Activated CD4-positive, alpha-beta T cell treated with anti-CD3 and anti-CD28 coated beads, Interleukin-2, amount 10 ng/mL, durations not matched to agents 24 days and 14 days (primary cell): Measurements from ENCODE around the gene CDK19. TPM values are rescaled to one million over a fixed set of nuclear protein-coding genes. Genes with fewer than 3 reads are reported as not detected.

Source experiments
- DNase-seq: peaks from one replicate; pipeline ENCODE4 v3.0.0; 2022
- H3K27ac Mint-ChIP-seq: one replicate; pipeline ENCODE4 v1.8.0; 2022; ENCODE audit warnings: mild to moderate bottlenecking, mixed read lengths
- H3K27me3 Mint-ChIP-seq: one replicate; pipeline ENCODE4 v1.8.0; 2022; ENCODE audit warnings: mixed read lengths
- H3K36me3 Mint-ChIP-seq: one replicate; pipeline ENCODE4 v1.8.0; 2022; ENCODE audit warnings: low read depth, mild to moderate bottlenecking, mixed read lengths
- H3K4me1 Mint-ChIP-seq: one replicate; pipeline ENCODE4 v1.8.0; 2021; ENCODE audit warnings: mixed read lengths
- H3K4me3 Mint-ChIP-seq: one replicate; pipeline ENCODE4 v1.8.0; 2022; ENCODE audit warnings: mild to moderate bottlenecking, moderate library complexity, mixed read lengths
- H3K9me3 Mint-ChIP-seq: one replicate; pipeline ENCODE4 v1.8.0; 2021; ENCODE audit warnings: mixed read lengths
- intact Hi-C: fragments of 100-400 bp; cut with micrococcal nuclease; formaldehyde crosslinking; loops from one replicate; pipeline ENCODE4 v1.15.1; 2023
- total RNA-seq: library from RNA; stranded (reverse); gene quantifications from 2 replicates; pipeline ENCODE4 v1.2.3, GENCODE V29; 2022

The CDK19 gene
- total RNA-seq, 1 donor from 2014 or later = 13.0 TPM

DNA sequence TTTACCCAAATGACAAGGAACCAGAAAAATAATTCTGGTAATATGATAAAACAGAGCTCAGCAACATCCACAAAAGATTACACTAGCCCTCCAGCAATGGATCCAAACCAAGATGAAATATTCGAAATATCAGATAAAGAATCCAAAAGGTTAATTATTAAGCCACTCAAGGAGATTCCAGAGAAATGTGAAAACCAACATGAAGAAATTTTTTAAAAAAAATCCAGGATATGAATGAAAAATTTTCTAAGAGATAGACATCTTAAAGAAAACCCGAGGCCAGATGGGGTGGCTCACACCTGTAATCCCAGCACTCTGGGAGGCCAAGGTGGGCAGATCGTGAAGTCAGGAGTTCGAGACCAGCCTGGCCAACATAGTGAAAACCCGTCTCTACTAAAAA lies 124.4 kb downstream of the CDK19 start:
- DNase-seq = no peak
- no peak overlapping the region for H3K4me3 Mint-ChIP-seq
- H3K27ac Mint-ChIP-seq = no peak overlapping the region
- H3K27me3 Mint-ChIP-seq = no peaks in the 10 kb centered on the region
- H3K36me3 Mint-ChIP-seq = peaks cover 7% of the 10 kb centered on the region
- H3K9me3 Mint-ChIP-seq = peaks cover 5% of the 10 kb centered on the region
- peaks cover 12% of the 10 kb centered on the region for H3K4me1 Mint-ChIP-seq
- intact Hi-C loops = no loop called here

DNA sequence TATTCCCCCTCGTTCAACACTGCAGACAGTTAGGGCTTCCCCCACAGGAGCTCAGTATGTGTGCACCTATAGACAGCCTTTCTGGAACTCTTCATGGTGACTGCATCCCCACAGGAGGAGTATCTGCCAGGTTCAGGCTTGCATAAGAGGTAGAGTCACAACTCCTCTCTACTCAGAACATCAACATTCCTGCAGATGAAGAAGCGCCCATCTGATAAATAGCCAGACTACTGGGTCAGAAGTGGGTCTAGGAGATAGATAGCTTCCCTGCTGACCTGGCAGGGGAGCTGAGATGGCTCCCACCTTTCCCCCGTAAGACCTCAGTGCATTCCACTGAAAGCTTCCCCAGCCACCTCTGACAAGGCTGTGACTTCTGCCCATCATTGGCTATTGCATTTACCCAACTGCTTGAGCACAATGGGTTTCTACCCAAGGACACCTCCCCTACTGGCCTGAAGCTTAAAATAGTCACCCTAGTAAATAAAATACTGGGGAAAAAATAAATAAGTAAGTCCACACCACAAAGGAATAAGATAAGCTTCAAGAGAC lies 125.1 kb downstream of the CDK19 start:
- H3K9me3 Mint-ChIP-seq = peaks cover 5% of the 10 kb centered on the region
- peaks cover 13% of the 10 kb centered on the region for H3K4me1 Mint-ChIP-seq
- H3K36me3 Mint-ChIP-seq = peaks cover 6% of the 10 kb centered on the region
- H3K27me3 Mint-ChIP-seq = no peaks in the 10 kb centered on the region
- intact Hi-C loops = no loop called here
- no peak overlapping the region for H3K4me3 Mint-ChIP-seq
- no peak overlapping the region for H3K27ac Mint-ChIP-seq
- DNase-seq = no peak

DNA sequence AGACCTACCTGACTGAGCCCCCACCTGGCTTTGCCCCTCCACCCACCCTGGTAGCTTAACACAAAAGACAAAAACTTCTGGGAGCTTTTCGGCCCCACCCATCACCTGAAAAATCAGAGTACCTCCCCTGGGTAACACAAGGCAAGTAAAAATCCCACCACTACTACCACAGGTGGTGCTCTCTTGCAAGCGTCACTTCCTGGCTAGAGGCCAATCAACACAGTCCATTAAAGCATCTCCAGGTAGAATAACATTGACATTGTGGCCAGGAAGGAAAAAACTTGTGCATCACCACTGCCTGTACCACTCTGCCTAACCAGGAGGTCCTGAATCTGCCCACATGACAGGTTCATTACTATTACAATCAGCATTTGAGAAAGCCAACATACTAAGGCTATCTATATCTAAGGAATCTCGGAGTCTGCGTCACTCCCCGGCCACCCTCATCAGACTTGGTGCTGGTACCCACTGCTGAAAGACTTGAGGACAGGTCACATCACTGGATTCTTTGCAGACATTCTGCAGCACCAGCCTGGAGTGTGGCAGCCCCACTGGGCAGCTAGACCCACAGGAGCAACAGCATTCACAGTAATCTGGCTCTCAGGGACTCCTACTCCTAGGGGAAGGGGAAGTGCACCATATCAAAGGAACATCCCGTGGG lies 125.9 kb downstream of the CDK19 start:
- Mint-ChIP-seq H3K27ac (no peak overlapping the region), H3K4me3 (no peak overlapping the region), H3K36me3 (peaks cover 8% of the 10 kb centered on the region), H3K27me3 (no peaks in the 10 kb centered on the region), H3K9me3 (peaks cover 3% of the 10 kb centered on the region), H3K4me1 (peaks cover 13% of the 10 kb centered on the region)
- intact Hi-C loops = no loop called here
- no peak for DNase-seq

DNA sequence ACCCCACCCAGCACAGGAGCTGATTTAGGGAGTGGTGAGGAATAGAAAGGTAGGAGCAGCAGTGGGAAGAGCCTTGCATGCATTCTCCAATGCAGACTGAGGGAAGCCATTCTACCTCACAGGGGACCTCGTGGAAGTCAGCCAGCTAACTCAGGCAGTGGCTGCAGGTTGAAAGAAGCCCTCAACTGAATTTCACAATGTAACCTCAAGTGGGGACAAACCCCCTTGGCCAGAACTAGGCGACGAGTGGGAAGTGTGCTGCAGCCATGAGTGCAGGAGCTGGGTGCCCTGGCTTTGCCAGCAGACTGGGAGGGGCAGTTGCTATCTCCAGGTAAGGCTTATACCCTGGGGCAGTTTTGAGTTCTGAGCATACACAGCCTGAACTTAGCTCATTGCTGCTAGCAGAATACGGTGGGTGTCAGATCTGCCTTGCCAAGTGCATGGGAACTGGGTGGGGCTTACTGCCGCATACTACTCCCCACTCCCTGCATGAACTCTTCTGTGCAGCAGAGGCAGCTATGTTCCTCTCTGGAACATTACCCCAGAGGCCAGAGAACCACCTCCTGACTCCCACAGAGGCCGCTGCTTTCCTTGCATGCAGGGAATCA lies 126.5 kb downstream of the CDK19 start:
- Mint-ChIP-seq H3K4me1 (peaks cover 13% of the 10 kb centered on the region), H3K27ac (no peak overlapping the region), H3K36me3 (peaks cover 6% of the 10 kb centered on the region), H3K27me3 (no peaks in the 10 kb centered on the region), H3K9me3 (no peaks in the 10 kb centered on the region), H3K4me3 (no peak overlapping the region)
- intact Hi-C loops = no loop called here
- DNase-seq = no peak

DNA sequence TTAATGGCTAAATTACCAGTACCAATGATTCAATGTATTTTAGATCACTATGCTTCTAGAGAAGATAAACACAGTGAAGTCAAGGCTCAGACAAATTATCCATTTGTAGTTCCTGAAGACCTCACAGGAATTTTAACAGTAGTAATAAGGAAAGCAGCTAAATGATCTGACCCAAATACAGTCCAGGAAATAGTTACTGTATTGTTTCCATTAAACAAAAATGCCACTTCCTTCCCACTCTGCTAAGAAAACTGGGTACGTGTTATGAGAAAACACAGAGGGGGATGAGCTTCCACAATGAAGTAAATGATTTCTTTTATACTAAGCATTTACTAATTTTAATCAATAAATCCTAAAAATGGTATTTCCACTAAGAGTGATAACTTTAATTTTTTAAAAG lies 127.9 kb downstream of the CDK19 start:
- Mint-ChIP-seq H3K9me3 (no peaks in the 10 kb centered on the region), H3K4me3 (no peak overlapping the region), H3K36me3 (peaks cover 3% of the 10 kb centered on the region), H3K27ac (no peak overlapping the region), H3K27me3 (no peaks in the 10 kb centered on the region), H3K4me1 (peaks cover 16% of the 10 kb centered on the region)
- intact Hi-C loops = no loop called here
- DNase-seq = no peak

DNA sequence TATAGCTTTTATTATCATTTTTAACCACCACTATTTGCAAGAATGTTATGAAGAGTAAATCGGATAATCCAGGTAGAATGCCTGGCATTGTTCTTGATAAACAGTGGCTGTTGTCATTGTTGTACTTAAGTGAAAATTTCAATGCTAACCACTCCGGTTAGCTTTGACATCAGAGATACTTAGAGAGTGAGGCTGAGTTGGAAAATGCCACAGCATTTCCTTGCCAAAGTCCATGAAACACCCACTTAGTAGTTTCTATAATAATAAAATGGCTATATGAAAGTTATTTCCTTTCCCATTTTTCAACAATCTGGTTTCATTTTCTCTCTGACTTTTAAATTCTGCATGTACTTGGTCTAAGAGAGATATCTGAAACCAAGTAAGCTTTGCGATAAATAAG lies 132.0 kb downstream of the CDK19 start:
- Mint-ChIP-seq H3K9me3 (no peaks in the 10 kb centered on the region), H3K4me1 (peaks cover 17% of the 10 kb centered on the region), H3K36me3 (peaks cover 2% of the 10 kb centered on the region), H3K27ac (no peak overlapping the region), H3K4me3 (no peak overlapping the region), H3K27me3 (no peaks in the 10 kb centered on the region)
- peak; percentile 33 for DNase-seq
- intact Hi-C loops = loop anchor here (2.0 kb wide), 2 partner anchors 154 to 316 kb away; no protein-coding TSS in a partner anchor

DNA sequence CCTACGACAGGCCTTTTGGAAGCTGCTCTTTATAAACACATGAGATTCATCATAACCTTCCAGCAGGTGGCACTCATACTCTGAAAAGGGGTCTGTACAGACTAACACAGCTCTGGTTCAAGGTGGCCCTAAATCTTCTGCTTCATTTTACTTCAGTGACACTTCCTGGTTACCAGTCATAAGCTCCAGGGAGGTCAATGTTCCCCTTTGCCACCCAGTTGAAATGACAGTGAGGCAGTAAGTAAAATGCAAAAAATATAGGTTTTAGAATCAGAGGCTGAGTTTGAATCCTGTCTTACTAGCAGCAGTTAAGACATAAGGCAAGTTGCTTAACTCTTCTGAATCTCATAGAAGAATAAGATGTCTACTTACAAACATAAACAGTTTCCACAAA lies 132.8 kb downstream of the CDK19 start:
- Mint-ChIP-seq H3K36me3 (peaks cover 2% of the 10 kb centered on the region), H3K9me3 (no peaks in the 10 kb centered on the region), H3K27me3 (no peaks in the 10 kb centered on the region), H3K27ac (no peak overlapping the region), H3K4me3 (no peak overlapping the region), H3K4me1 (peaks cover 14% of the 10 kb centered on the region)
- DNase-seq = peak; percentile 92
- intact Hi-C loops = loop anchor here (1.0 to 2.0 kb wide), 5 partner anchors 133 to 316 kb away; partner anchors contain the start of gene CDK19

DNA sequence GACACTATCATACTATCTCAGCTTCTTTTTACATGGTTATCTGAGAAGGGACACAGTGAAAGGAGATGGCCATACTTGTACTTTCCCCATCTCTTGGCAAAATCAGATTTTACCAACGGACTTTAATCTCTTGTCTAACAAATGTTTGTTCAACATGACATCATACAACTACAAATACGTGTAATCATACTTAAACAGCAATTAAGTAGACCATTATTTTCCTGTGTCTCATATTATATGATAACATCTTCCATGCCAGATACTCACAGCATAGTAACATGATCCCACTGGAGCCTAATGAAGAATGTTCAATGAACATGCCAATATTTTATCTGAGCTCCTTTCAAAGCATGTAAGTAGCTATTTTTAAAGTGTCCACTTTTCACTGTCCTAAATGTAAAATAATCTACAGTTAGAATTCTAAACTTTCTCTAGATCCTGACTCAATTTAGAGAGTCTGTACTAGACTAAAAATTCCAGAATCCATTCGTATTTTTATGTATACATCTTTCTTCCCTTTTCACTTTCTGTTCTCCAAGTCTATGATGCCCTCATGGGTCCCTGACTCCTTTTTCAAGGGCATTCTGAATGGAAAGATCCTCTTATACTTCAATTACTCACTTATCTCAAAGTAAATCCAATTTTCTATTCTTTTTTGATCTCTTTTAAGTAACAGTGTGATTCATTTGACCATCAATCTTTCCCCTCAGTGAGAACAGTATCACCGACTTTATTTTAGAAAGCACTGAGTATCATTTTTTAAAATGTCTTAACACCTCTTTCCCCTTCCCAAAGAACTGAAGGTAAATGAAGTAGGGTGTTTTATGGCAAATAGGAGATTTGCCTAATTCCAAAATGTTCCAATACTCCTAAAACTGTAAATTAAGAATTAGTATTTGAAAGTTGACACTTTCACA lies 133.5 kb downstream of the CDK19 start:
- intact Hi-C loops = loop anchor here (1.0 to 2.0 kb wide), 5 partner anchors 134 to 317 kb away; partner anchors contain the start of gene CDK19
- Mint-ChIP-seq H3K36me3 (peaks cover 2% of the 10 kb centered on the region), H3K27me3 (no peaks in the 10 kb centered on the region), H3K9me3 (no peaks in the 10 kb centered on the region), H3K27ac (no peak overlapping the region), H3K4me1 (peaks cover 9% of the 10 kb centered on the region), H3K4me3 (no peak overlapping the region)
- DNase-seq = no peak

DNA sequence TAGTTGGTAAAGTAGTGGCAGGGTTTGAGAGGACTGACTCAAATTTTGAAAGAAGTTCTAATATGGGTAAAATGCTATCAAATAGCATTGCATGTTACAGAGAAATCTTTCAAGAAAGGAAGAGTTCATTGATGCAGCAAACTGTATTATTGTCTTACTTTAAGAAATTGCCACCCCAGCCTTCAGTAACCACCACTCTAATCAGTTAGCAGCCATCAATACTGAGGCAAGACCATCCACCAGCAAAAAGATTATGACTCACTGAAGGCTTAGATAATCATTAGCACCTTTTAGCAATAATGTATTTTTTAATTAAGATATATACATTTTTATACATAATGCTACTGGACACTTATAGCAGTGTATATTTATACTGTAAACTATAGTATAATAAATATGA lies 138.9 kb downstream of the CDK19 start:
- H3K27me3 Mint-ChIP-seq = no peaks in the 10 kb centered on the region
- peaks cover 1% of the 10 kb centered on the region for H3K36me3 Mint-ChIP-seq
- intact Hi-C loops = no loop called here
- no peaks in the 10 kb centered on the region for H3K9me3 Mint-ChIP-seq
- H3K4me3 Mint-ChIP-seq = no peak overlapping the region
- H3K4me1 Mint-ChIP-seq = no peaks in the 10 kb centered on the region
- H3K27ac Mint-ChIP-seq = no peak overlapping the region
- no peak for DNase-seq

DNA sequence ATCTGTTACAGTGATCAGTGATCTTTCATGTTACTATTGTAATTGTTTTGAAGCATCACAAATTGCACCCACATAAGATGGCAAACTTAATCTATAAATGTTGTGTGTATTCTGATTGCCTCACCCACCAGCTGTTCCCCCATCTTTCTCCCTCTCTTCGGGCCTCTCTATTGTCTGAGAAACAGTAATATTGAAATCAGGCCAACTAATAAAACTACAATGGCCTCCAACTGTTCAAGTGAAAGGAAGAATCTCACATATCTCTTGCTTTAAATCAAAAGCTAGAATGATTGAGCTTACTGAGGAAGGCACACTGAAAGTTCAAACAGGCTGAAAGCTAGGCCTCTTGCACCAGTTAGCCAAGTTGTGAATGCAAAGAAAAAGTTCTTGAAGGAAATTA lies 141.2 kb downstream of the CDK19 start:
- intact Hi-C loops = no loop called here
- Mint-ChIP-seq H3K4me3 (no peak overlapping the region), H3K27me3 (no peaks in the 10 kb centered on the region), H3K4me1 (no peaks in the 10 kb centered on the region), H3K27ac (no peak overlapping the region), H3K36me3 (peaks cover 1% of the 10 kb centered on the region), H3K9me3 (no peaks in the 10 kb centered on the region)
- DNase-seq = no peak

DNA sequence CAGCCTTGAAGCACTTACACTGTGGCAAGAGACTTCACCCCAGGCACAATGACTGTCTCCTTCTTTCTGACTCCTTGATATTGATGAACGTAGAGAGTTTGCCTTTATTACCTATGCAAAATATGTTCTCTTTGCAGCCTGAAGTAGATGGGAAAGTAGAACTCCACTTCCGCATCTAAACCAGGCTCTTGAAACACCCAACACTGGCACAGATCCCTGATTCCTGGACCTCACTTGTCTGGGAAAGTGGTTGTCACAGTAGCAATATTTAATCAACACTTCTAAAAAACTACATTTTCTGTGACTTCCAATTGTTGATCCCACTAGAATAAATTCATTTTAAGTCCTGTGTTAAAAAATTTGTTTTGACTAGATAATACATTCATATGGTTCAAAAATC lies 143.1 kb downstream of the CDK19 start:
- no peak overlapping the region for H3K27ac Mint-ChIP-seq
- peak; percentile 41 for DNase-seq
- no peaks in the 10 kb centered on the region for H3K27me3 Mint-ChIP-seq
- H3K4me3 Mint-ChIP-seq = no peak overlapping the region
- no peaks in the 10 kb centered on the region for H3K4me1 Mint-ChIP-seq
- H3K9me3 Mint-ChIP-seq = no peaks in the 10 kb centered on the region
- peaks cover 1% of the 10 kb centered on the region for H3K36me3 Mint-ChIP-seq
- intact Hi-C loops = no loop called here

DNA sequence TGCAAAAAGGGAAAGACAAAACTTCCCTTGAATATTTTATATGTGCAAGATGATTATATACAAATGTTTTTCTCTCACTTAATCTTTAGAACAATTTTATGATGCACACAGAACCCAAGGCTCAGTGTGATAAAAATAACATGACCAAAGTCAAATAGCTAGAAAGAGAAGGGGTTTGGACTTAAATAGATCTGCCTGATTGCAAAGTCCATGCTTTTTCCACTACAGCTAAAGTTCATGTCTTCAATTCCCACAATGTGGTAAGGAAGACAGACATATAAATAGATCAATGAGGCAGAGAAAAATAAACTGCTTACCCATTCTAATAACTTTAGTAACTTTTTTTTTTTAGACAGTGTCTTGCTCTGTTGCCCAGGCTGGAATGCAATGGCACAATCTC lies 143.8 kb downstream of the CDK19 start:
- Mint-ChIP-seq H3K4me1 (no peaks in the 10 kb centered on the region), H3K27ac (no peak overlapping the region), H3K27me3 (no peaks in the 10 kb centered on the region), H3K36me3 (peaks cover 3% of the 10 kb centered on the region), H3K9me3 (no peaks in the 10 kb centered on the region), H3K4me3 (no peak overlapping the region)
- DNase-seq = no peak
- intact Hi-C loops = no loop called here

DNA sequence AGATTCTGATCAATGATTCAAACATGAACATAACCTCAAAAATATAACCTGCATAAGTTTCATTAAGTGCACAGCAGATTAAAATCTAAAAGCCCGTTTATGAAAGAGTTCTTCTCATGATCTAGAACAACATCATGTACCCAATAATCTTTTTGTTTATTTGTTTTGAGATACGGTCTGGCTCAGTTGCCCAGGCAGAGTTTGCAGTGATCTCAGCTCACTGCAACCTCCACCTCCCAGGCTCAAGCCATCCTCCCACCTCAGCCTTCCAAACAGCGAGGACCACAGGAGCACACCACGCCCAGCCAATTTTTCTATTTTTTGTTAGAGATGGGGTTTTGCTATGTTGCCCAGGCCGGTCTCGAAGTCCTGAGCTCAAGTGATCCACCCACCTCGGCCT lies 149.7 kb downstream of the CDK19 start:
- H3K4me3 Mint-ChIP-seq = no peak overlapping the region
- H3K36me3 Mint-ChIP-seq = peaks cover 15% of the 10 kb centered on the region
- H3K27me3 Mint-ChIP-seq = no peaks in the 10 kb centered on the region
- no peak for DNase-seq
- H3K4me1 Mint-ChIP-seq = peaks cover 5% of the 10 kb centered on the region
- intact Hi-C loops = no loop called here
- no peaks in the 10 kb centered on the region for H3K9me3 Mint-ChIP-seq
- H3K27ac Mint-ChIP-seq = no peak overlapping the region

DNA sequence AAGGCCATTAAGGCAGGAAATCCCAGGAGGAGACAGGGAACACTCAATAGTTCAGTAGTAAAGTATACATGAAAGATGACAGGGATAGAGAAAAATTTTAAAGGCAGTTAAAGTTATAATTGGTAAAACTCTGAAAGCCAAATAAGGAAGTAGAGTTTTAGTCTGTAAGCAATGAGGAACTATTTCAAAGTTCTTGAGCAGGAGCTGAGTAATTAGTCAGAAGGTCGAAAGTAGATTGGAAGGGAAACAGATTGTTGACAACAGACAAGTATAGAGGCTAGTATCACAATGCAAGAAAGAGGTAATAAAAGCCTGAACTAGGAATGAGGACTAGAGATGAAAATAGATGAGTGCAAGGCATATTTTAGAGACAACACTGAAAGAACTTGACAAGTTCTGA lies 150.3 kb downstream of the CDK19 start:
- Mint-ChIP-seq H3K27ac (no peak overlapping the region), H3K36me3 (peaks cover 15% of the 10 kb centered on the region), H3K4me3 (no peak overlapping the region), H3K9me3 (no peaks in the 10 kb centered on the region), H3K27me3 (no peaks in the 10 kb centered on the region), H3K4me1 (peaks cover 5% of the 10 kb centered on the region)
- intact Hi-C loops = no loop called here
- no peak for DNase-seq
